ENCODE data around the gene MITF. TPM values are rescaled to one million over a fixed set of nuclear protein-coding genes. Genes with fewer than 3 reads are reported as not detected.

MITF gene
- polyA plus RNA-seq, 1 of the 3 experiments (the other 2 are of a cell fraction): 1.7 TPM

DNA sequence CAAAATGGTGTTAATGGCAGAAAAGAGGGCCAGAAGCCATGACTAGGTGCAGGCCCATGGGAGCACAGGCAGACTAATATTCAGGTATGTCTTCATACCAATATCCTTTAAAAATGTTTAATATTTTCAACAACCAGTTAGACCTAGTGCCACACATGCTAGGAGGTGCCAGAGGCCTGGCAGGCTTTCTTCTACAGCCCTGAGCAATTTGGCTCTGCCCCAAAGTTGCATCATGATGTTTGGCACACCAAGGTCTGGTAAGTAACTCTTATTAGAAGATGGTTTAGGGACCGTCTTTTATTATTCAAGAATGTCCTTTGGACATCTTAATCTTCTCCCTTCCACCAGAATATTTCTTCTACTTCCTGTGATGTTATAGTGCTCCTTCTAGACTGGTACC lies 34.8 kb downstream of the MITF start:
- Histone ChIP-seq H3K27me3 (ENCODE audit: insufficient read depth) (no peaks in the 10 kb centered on the region), H3F3A (replicated peaks; ENCODE audit: insufficient read depth) (peaks cover 6% of the 10 kb centered on the region), H3K9me2 (no peaks in the 10 kb centered on the region), H3K36me3 (replicated peaks in 1 of 2; ENCODE audit: control insufficient read depth in 1 of 2, insufficient read depth in 2 of 2, low read length in 1 of 2) (no peaks in the 10 kb centered on the region), H3K9ac (no peak overlapping the region), H3K79me2 (ENCODE audit: insufficient read depth) (no peaks in the 10 kb centered on the region), H3K9me3 (no peaks in the 10 kb centered on the region), H3K27ac (ENCODE audit: low read depth in 2 of 2, low read length in 1 of 2) (no peak overlapping the region), H4K20me1 (ENCODE audit: insufficient read depth) (no peaks in the 10 kb centered on the region), H3K4me1 (ENCODE audit: control insufficient read depth in 1 of 2, insufficient read depth in 2 of 2, low read depth in 1 of 2, low read length in 1 of 2) (peaks cover 0 to 12% of the 10 kb centered on the region in 2 experiments; a peak in 1 of 4 replicates), H2AFZ (ENCODE audit: low read depth) (no peak overlapping the region), H3K4me2 (no peak overlapping the region), H3K4me3 (ENCODE audit: low read depth in 2 of 2, low read length in 1 of 2) (no peak overlapping the region)
- DNase-seq: no peak
- POLR2A ChIA-PET: no interaction called here
- 93% methylated on average over 1 of the region's 1 CpG for WGBS (ENCODE audit: low lambda C conversion rate)
- TF ChIP-seq RXRA (IDR thresholded peaks at IDR 0.05; ENCODE audit: borderline replicate concordance, low read depth) (no peak), EP300 (IDR thresholded peaks at IDR 0.05; ENCODE audit: borderline replicate concordance in 1 of 2, low read depth in 1 of 2, low read length in 1 of 2) (no peak), POLR2AphosphoS5 (IDR thresholded peaks at IDR 0.05; ENCODE audit: low read depth, low read length) (no peak), USF1 (IDR thresholded peaks at IDR 0.05; ENCODE audit: borderline replicate concordance, low read depth) (no peak)
- TF ChIP-seq, protein P1, sequence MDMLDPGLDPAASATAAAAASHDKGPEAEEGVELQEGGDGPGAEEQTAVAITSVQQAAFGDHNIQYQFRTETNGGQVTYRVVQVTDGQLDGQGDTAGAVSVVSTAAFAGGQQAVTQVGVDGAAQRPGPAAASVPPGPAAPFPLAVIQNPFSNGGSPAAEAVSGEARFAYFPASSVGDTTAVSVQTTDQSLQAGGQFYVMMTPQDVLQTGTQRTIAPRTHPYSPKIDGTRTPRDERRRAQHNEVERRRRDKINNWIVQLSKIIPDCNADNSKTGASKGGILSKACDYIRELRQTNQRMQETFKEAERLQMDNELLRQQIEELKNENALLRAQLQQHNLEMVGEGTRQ (IDR thresholded peaks at IDR 0.05; ENCODE audit: borderline replicate concordance, low read depth, low read length): no peak
- CTCF ChIA-PET: no interaction called here

GRCh38 chr3:69775751-69776150 lies 36.5 kb downstream of the MITF start:
- ChIA-PET POLR2A (no interaction called here), CTCF (interaction anchor here (0.9 to 1.0 kb wide), 2 partner anchors 15 to 16 kb away, joined by 3 read pairs; no protein-coding TSS in a partner anchor)
- H2AFZ ChIP-seq (ENCODE audit: low read depth): no peak overlapping the region
- no peaks in the 10 kb centered on the region for H3K36me3 ChIP-seq (replicated peaks in 1 of 2; ENCODE audit: control insufficient read depth in 1 of 2, insufficient read depth in 2 of 2, low read length in 1 of 2)
- no peak overlapping the region for H3K27ac ChIP-seq (ENCODE audit: low read depth in 2 of 2, low read length in 1 of 2)
- peaks cover 0 to 3% of the 10 kb centered on the region in 2 experiments; a peak in 1 of 4 replicates for H3K4me1 ChIP-seq (ENCODE audit: control insufficient read depth in 1 of 2, insufficient read depth in 2 of 2, low read depth in 1 of 2, low read length in 1 of 2)
- no peak for DNase-seq
- no peak overlapping the region for H3K4me2 ChIP-seq
- H3K79me2 ChIP-seq (ENCODE audit: insufficient read depth): no peaks in the 10 kb centered on the region
- H3F3A ChIP-seq (replicated peaks; ENCODE audit: insufficient read depth): peaks cover 6% of the 10 kb centered on the region
- TF ChIP-seq, protein P2, sequence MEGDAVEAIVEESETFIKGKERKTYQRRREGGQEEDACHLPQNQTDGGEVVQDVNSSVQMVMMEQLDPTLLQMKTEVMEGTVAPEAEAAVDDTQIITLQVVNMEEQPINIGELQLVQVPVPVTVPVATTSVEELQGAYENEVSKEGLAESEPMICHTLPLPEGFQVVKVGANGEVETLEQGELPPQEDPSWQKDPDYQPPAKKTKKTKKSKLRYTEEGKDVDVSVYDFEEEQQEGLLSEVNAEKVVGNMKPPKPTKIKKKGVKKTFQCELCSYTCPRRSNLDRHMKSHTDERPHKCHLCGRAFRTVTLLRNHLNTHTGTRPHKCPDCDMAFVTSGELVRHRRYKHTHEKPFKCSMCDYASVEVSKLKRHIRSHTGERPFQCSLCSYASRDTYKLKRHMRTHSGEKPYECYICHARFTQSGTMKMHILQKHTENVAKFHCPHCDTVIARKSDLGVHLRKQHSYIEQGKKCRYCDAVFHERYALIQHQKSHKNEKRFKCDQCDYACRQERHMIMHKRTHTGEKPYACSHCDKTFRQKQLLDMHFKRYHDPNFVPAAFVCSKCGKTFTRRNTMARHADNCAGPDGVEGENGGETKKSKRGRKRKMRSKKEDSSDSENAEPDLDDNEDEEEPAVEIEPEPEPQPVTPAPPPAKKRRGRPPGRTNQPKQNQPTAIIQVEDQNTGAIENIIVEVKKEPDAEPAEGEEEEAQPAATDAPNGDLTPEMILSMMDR (IDR thresholded peaks at IDR 0.05): no peak
- no peak for TF ChIP-seq EZH2phosphoT487 (IDR thresholded peaks at IDR 0.05; ENCODE audit: borderline replicate concordance, low read depth)
- TF ChIP-seq MEF2A (IDR thresholded peaks at IDR 0.05; ENCODE audit: borderline replicate concordance, low read depth): no peak
- no peak for TF ChIP-seq TAF1 (IDR thresholded peaks at IDR 0.05; ENCODE audit: borderline replicate concordance, low read depth, low read length)
- no peak for TF ChIP-seq IRF3 (IDR thresholded peaks at IDR 0.05; ENCODE audit: low read depth, low read length)
- TF ChIP-seq TEAD4 (IDR thresholded peaks at IDR 0.05; ENCODE audit: borderline replicate concordance, insufficient read depth): no peak
- no peak for TF ChIP-seq GABPA (IDR thresholded peaks at IDR 0.05; ENCODE audit: low read depth)
- no peak for TF ChIP-seq JUND (IDR thresholded peaks at IDR 0.05)
- no peak for TF ChIP-seq POLR2AphosphoS5 (IDR thresholded peaks at IDR 0.05; ENCODE audit: low read depth, low read length)
- TF ChIP-seq USF1 (IDR thresholded peaks at IDR 0.05; ENCODE audit: borderline replicate concordance, low read depth): no peak
- no peak for TF ChIP-seq GATA2 (CRISPR knock-in tag; IDR thresholded peaks at IDR 0.05)
- TF ChIP-seq RAD21 (IDR thresholded peaks at IDR 0.05; ENCODE audit: low read length): no peak
- TF ChIP-seq RCOR1 (IDR thresholded peaks at IDR 0.05; ENCODE audit: low read length): no peak
- TF ChIP-seq ELF1 (IDR thresholded peaks at IDR 0.05): no peak
- no peak for TF ChIP-seq EP300 (IDR thresholded peaks at IDR 0.05; ENCODE audit: borderline replicate concordance in 1 of 2, low read depth in 1 of 2, low read length in 1 of 2)
- TF ChIP-seq NRF1 (IDR thresholded peaks at IDR 0.05; ENCODE audit: low read depth, low read length): no peak
- H4K20me1 ChIP-seq (ENCODE audit: insufficient read depth): no peaks in the 10 kb centered on the region
- H3K27me3 ChIP-seq (ENCODE audit: insufficient read depth): no peaks in the 10 kb centered on the region
- no peak overlapping the region for H3K9ac ChIP-seq
- H3K9me3 ChIP-seq: no peaks in the 10 kb centered on the region
- H3K9me2 ChIP-seq: no peaks in the 10 kb centered on the region
- WGBS (ENCODE audit: low lambda C conversion rate): 97% methylated on average over 3 of the region's 3 CpGs
- H3K4me3 ChIP-seq (ENCODE audit: low read depth in 2 of 2, low read length in 1 of 2): no peak overlapping the region
